Measurements from ENCODE around the gene ADGRL1. TPM values are rescaled to one million over a fixed set of nuclear protein-coding genes. Genes with fewer than 3 reads are reported as not detected.
A peak's percentile ranks its signal among the peaks of the same experiment; 100 is the strongest.
"Not testable (repeated sequence)": the region's sequence is repeated elsewhere in the genome, so short reads cannot be mapped to it uniquely, and the experiment has no call there.

The ADGRL1 gene
- total and polyA plus RNA-seq, 2 donors (not counting 3 experiments of a cell fraction or from before 2014, with no cell fraction given) = 7.3 to 8.3 TPM

DNA sequence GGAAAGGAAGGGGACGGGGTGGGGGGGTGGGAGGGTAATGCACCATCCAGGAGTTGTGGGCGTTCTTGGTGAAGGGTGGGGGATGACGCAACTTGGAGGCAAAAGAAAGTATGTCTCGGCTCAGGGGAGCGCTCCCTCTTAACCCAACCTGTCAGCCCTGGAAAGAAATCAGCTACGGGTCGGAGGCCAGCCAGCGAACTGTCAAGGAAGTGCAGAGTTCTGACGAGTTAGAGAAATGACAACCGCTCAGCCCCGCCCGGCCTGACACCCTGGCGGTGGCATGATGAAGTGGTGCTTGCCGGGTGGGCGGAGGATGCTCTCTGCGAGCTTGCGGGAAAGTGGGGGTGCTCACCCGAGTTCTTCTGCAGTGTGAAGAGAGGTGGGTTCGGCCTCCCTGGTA is 15.4 kb upstream of the ADGRL1 start:
- H3K27me3 ChIP-seq (ENCODE audit: control insufficient read depth in 2 of 2, insufficient read depth in 2 of 2, low read length in 2 of 2); BruUV-seq (replicated peaks); POLR2A ChIA-PET; H3K4me2 ChIP-seq (ENCODE audit: insufficient read depth, low read length); H3K4me1 ChIP-seq (ENCODE audit: control insufficient read depth, extremely low read depth, insufficient read depth, low read length); H3K9ac ChIP-seq (replicated peaks; ENCODE audit: extremely low read depth, insufficient read depth, low read length); dilution Hi-C loops (cut with MboI; ENCODE audit: extremely low pct_ligation_motif_present, low sequenced_read_pairs); H3K9me3 ChIP-seq (replicated peaks; ENCODE audit: control insufficient read depth, insufficient read depth, low read length); H2AFZ ChIP-seq (ENCODE audit: low read depth, low read length); H3K79me2 ChIP-seq (ENCODE audit: control insufficient read depth, insufficient read depth, low read length); H3K4me3 ChIP-seq (replicated peaks in 1 of 3; ENCODE audit: insufficient read depth in 1 of 3, low read depth in 1 of 3, low read length in 3 of 3); H3K27ac ChIP-seq (ENCODE audit: insufficient read depth, low read depth, low read length); H4K20me1 ChIP-seq (replicated peaks; ENCODE audit: control insufficient read depth, extremely low read depth, insufficient read depth, low read length); DNase-seq (ENCODE audit: low read depth, low spot score); H3K36me3 ChIP-seq (ENCODE audit: control insufficient read depth in 2 of 2, extremely low read depth in 1 of 2, insufficient read depth in 2 of 2, low read length in 2 of 2); H3K9me1 ChIP-seq (replicated peaks; ENCODE audit: control insufficient read depth, extremely low read depth, insufficient read depth, low read length); intact Hi-C loops (cut with micrococcal nuclease): not testable (repeated sequence)
- CTCF ChIA-PET = interaction anchor here (0.9 kb wide), 1 partner anchor 82 kb away, joined by 3 read pairs; no protein-coding TSS in a partner anchor
- FAIRE-seq = peak; percentile 55
- TF ChIP-seq, protein P1, sequence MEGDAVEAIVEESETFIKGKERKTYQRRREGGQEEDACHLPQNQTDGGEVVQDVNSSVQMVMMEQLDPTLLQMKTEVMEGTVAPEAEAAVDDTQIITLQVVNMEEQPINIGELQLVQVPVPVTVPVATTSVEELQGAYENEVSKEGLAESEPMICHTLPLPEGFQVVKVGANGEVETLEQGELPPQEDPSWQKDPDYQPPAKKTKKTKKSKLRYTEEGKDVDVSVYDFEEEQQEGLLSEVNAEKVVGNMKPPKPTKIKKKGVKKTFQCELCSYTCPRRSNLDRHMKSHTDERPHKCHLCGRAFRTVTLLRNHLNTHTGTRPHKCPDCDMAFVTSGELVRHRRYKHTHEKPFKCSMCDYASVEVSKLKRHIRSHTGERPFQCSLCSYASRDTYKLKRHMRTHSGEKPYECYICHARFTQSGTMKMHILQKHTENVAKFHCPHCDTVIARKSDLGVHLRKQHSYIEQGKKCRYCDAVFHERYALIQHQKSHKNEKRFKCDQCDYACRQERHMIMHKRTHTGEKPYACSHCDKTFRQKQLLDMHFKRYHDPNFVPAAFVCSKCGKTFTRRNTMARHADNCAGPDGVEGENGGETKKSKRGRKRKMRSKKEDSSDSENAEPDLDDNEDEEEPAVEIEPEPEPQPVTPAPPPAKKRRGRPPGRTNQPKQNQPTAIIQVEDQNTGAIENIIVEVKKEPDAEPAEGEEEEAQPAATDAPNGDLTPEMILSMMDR (IDR thresholded peaks at IDR 0.05; ENCODE audit: extremely low read depth in 1 of 2, insufficient read depth in 1 of 2, low read depth in 1 of 2, low read length in 2 of 2) = peak; percentile 15 to 37

DNA sequence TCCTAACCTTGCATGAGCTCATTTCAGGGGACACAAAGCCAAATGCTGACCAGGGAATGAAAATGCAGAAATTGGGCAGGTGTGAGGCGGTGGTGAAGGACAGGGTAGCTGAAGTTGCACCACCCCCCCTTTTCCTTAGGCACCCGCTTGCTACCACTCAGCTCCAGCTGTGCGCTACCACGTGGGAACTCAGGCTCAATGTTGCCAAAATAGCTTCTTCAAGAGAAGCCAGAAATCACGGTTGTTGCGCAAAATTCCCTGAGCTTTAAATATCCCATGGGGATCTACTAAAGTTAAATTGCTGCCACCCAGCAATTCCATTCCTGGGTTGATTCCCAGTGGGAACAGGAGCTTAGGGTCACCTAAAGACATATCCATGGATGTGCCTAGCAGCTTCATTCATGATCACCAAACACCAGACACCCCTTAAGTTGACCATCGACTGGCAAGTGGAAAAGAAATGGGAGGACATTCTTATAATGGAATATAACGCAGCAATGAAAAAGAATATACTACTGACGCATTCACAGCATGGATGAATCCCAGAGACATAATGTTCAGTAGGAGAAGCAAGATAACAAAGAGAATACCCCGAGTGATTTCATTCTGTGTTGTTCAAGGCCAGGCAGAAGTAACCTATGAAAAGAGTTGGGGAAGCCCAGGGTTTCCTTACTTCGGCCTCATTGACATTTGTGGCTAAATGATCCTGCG is 12.8 kb upstream of the ADGRL1 start:
- no peak overlapping the region for H2AFZ ChIP-seq (ENCODE audit: low read depth, low read length)
- no peaks in the 10 kb centered on the region for H3K4me1 ChIP-seq (ENCODE audit: control insufficient read depth, extremely low read depth, insufficient read depth, low read length)
- no peak overlapping the region for H3K9ac ChIP-seq (replicated peaks; ENCODE audit: extremely low read depth, insufficient read depth, low read length)
- dilution Hi-C loops (cut with MboI; ENCODE audit: extremely low pct_ligation_motif_present, low sequenced_read_pairs) = no loop called here
- DNase-seq (ENCODE audit: low read depth, low spot score) (no peak), FAIRE-seq (no peak)
- no peak overlapping the region for H3K27ac ChIP-seq (ENCODE audit: insufficient read depth, low read depth, low read length)
- BruUV-seq (replicated peaks) = no TSS peak
- H3K4me3 ChIP-seq (replicated peaks in 1 of 3; ENCODE audit: insufficient read depth in 1 of 3, low read depth in 1 of 3, low read length in 3 of 3) = no peak overlapping the region
- no peaks in the 10 kb centered on the region for H3K9me3 ChIP-seq (replicated peaks; ENCODE audit: control insufficient read depth, insufficient read depth, low read length)
- no peaks in the 10 kb centered on the region for H3K79me2 ChIP-seq (ENCODE audit: control insufficient read depth, insufficient read depth, low read length)
- TF ChIP-seq JUN (IDR thresholded peaks at IDR 0.05; ENCODE audit: borderline replicate concordance, insufficient read depth, insufficient read length, low read depth) = no peak
- no peak for TF ChIP-seq POLR2A (IDR thresholded peaks at IDR 0.05; ENCODE audit: low read depth, low read length)
- no peak for TF ChIP-seq GATA2 (IDR thresholded peaks at IDR 0.05; ENCODE audit: insufficient read depth, insufficient read length, low read depth, low read length)
- TF ChIP-seq, protein P2, sequence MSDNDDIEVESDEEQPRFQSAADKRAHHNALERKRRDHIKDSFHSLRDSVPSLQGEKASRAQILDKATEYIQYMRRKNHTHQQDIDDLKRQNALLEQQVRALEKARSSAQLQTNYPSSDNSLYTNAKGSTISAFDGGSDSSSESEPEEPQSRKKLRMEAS (IDR thresholded peaks at IDR 0.05; ENCODE audit: insufficient read depth, insufficient read length) = no peak
- TF ChIP-seq POLR2AphosphoS5 (IDR thresholded peaks at IDR 0.05; ENCODE audit: insufficient read depth, low read depth, low read length) = no peak
- TF ChIP-seq EZH2 (IDR thresholded peaks at IDR 0.05; ENCODE audit: borderline replicate concordance, low read depth, low read length, severe bottlenecking) = no peak
- no peak for TF ChIP-seq FOS (IDR thresholded peaks at IDR 0.05; ENCODE audit: borderline replicate concordance, insufficient read depth, low read length)
- TF ChIP-seq MYC (IDR thresholded peaks at IDR 0.05; ENCODE audit: low read depth, low read length) = no peak
- TF ChIP-seq, protein P1 (IDR thresholded peaks at IDR 0.05; ENCODE audit: extremely low read depth in 1 of 2, insufficient read depth in 1 of 2, low read depth in 1 of 2, low read length in 2 of 2) = no peak
- ChIA-PET POLR2A (no interaction called here), CTCF (interaction anchor here (0.9 to 3.0 kb wide), 10 partner anchors 19 to 187 kb away, joined by 3 to 26 read pairs (median 4); no protein-coding TSS in a partner anchor)
- intact Hi-C loops (cut with micrococcal nuclease) = no loop called here
- no peaks in the 10 kb centered on the region for H3K9me1 ChIP-seq (replicated peaks; ENCODE audit: control insufficient read depth, extremely low read depth, insufficient read depth, low read length)
- no peak overlapping the region for H3K4me2 ChIP-seq (ENCODE audit: insufficient read depth, low read length)
- no peaks in the 10 kb centered on the region for H4K20me1 ChIP-seq (replicated peaks; ENCODE audit: control insufficient read depth, extremely low read depth, insufficient read depth, low read length)
- H3K36me3 ChIP-seq (ENCODE audit: control insufficient read depth in 2 of 2, extremely low read depth in 1 of 2, insufficient read depth in 2 of 2, low read length in 2 of 2) = no peaks in the 10 kb centered on the region
- H3K27me3 ChIP-seq (ENCODE audit: control insufficient read depth in 2 of 2, insufficient read depth in 2 of 2, low read length in 2 of 2) = no peaks in the 10 kb centered on the region
